Fibroblast of skin of left biceps (primary cell): Measurements from ENCODE around the gene ABLIM1.
A peak's percentile ranks its signal among the peaks of the same experiment; 100 is the strongest.

ENCODE experiments used
- DNase-seq, 2 experiments: peaks; one replicate each; pipeline ENCODE4 v3.0.0-alpha.2; 2013; ENCODE audit warnings: low read depth in 2 of 2

ABLIM1 gene

GRCh38 chr10:114408968-114409444 lies 249.1 kb downstream of the ABLIM1 start:
- no peak for DNase-seq

GRCh38 chr10:114408112-114408967 lies 249.7 kb downstream of the ABLIM1 start:
- DNase-seq = no peak

- DNase-seq = no peak
These were observed 251.6 kb downstream of the ABLIM1 start for GRCh38 chr10:114406455-114406854.

GRCh38 chr10:114405011-114405350 lies 253.1 kb downstream of the ABLIM1 start:
- no peak for DNase-seq

- no peak for DNase-seq
These were observed 253.7 kb downstream of the ABLIM1 start, which contains the start of gene AFAP1L2 for GRCh38 chr10:114404171-114405010. AFAP1L2 (minus strand) TSS chr10:114404502; CDS start chr10:114404455, 47 bp downstream.

GRCh38 chr10:114403541-114404161 lies 254.4 kb downstream of the ABLIM1 start:
- DNase-seq = no peak

GRCh38 chr10:114402871-114403540 lies 255.1 kb downstream of the ABLIM1 start:
- DNase-seq = no peak

- no peak for DNase-seq
These were observed 255.8 kb downstream of the ABLIM1 start for GRCh38 chr10:114402233-114402632.

- peak; percentile 12 to 20 for DNase-seq
These were observed 256.8 kb downstream of the ABLIM1 start for GRCh38 chr10:114401195-114401791.

- no peak for DNase-seq
These were observed 258.0 kb downstream of the ABLIM1 start for GRCh38 chr10:114400091-114400490.

- DNase-seq = no peak
These were observed 258.5 kb downstream of the ABLIM1 start for GRCh38 chr10:114399576-114399975.

GRCh38 chr10:114398587-114399331 lies 259.3 kb downstream of the ABLIM1 start:
- DNase-seq = no peak

- no peak for DNase-seq
These were observed 260.4 kb downstream of the ABLIM1 start for GRCh38 chr10:114397651-114398145.

GRCh38 chr10:114396464-114396863 lies 261.6 kb downstream of the ABLIM1 start:
- DNase-seq = no peak

- no peak for DNase-seq
These were observed 262.6 kb downstream of the ABLIM1 start for GRCh38 chr10:114395366-114396022.

GRCh38 chr10:114394531-114394930 lies 263.5 kb downstream of the ABLIM1 start:
- DNase-seq = no peak

- no peak for DNase-seq
These were observed 264.2 kb downstream of the ABLIM1 start for GRCh38 chr10:114393886-114394285.

GRCh38 chr10:114393482-114393881 lies 264.6 kb downstream of the ABLIM1 start:
- DNase-seq = no peak

- DNase-seq = no peak
These were observed 265.8 kb downstream of the ABLIM1 start for GRCh38 chr10:114392112-114392835.
